ENCODE data around the gene HDAC9.

The HDAC9 gene

GRCh38 chr7:18558503-18558902 is 63.0 kb downstream of the HDAC9 start:
- no peak for DNase-seq (ENCODE audit: low spot score)

- DNase-seq (ENCODE audit: low spot score) = no peak
Observed at GRCh38 chr7:18558910-18559309, 63.4 kb downstream of the HDAC9 start.

DNA sequence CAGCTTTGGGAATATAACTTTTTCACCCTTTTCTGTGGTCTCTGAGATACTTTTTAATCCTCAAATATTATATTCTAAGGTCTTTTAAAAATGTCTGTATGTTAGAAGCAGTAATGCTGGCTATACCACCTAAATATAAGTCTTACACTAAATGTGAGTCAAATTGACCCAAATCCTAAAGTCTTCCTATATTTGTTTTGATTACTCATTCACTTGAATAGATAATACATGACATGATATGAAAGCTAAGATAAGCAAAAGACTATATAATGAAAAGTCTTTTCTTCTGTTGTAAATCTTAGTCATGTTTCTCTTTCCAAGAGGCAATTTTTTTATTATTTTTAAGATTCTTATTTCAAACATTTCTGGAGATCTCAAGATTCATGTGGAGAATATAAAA is 64.2 kb downstream of the HDAC9 start:
- DNase-seq (ENCODE audit: low spot score) = no peak

GRCh38 chr7:18564779-18565178 is 69.2 kb downstream of the HDAC9 start:
- no peak for DNase-seq (ENCODE audit: low spot score)

- no peak for DNase-seq (ENCODE audit: low spot score)
Observed at GRCh38 chr7:18565337-18565736, 69.8 kb downstream of the HDAC9 start.

DNA sequence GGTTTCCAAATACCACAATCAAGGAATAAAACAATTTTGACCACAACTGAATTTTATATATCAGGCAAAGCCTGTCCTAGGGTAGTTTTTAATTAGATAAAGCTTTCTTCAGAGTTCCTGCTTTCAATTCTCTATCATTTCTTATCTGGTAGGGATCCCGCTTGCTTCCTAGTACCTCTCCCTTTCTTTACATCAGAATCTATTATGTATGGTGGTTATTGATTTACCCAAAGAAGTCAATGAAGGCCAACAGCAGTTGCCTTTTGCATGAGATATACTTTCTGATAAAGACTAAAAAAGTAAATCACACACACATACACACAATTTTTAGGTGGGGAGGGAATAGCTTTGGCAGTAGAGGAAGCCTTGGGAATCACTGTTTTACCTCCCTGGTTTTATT is 70.7 kb downstream of the HDAC9 start:
- DNase-seq (ENCODE audit: low spot score) = no peak

- DNase-seq (ENCODE audit: low spot score) = peak; percentile 74
Observed at GRCh38 chr7:18566829-18567228, 71.3 kb downstream of the HDAC9 start.

GRCh38 chr7:18570441-18570840 is 74.9 kb downstream of the HDAC9 start:
- DNase-seq (ENCODE audit: low spot score) = no peak

- DNase-seq (ENCODE audit: low spot score) = no peak
Observed at GRCh38 chr7:18570890-18571478, 75.4 kb downstream of the HDAC9 start.

DNA sequence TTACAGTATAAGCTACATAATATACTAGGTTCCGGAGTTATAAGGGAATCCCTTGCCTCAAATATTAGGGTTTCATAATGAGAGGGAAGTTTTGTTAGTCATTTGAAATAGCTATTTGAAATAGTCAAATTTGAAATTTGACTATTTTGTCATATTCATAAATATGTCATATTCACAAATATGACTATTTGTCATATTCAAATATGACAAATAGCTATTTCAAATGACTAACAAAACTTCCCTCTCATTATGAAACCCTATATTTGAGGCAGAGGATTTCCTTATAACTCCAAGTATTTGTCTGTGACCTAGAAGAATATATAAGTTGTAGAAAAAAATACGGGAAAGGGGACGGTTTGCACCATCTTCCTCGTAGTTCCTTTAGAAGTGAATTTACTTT is 76.6 kb downstream of the HDAC9 start:
- DNase-seq (ENCODE audit: low spot score) = no peak

- DNase-seq (ENCODE audit: low spot score) = no peak
Observed at GRCh38 chr7:18572885-18573284, 77.3 kb downstream of the HDAC9 start.

- DNase-seq (ENCODE audit: low spot score) = peak; percentile 30
Observed at GRCh38 chr7:18573410-18574234, 78.1 kb downstream of the HDAC9 start.

DNA sequence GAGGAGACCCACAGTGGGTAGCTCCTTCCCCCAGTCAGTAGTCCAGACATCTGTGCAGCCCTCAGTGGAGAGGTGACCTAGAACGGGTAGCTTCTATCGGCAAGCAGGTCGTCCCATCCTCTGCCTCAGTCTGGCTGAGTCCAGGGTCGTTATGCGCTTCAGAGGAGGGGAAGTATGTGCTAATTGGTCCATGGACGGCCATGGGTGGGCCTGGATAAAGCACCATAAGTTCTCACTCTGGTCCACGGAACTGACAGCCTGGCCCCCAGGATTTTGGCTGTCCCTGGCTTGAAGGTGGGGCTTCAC is 78.6 kb downstream of the HDAC9 start:
- DNase-seq (ENCODE audit: low spot score) = no peak

GRCh38 chr7:18574676-18575075 is 79.1 kb downstream of the HDAC9 start:
- DNase-seq (ENCODE audit: low spot score) = no peak

DNA sequence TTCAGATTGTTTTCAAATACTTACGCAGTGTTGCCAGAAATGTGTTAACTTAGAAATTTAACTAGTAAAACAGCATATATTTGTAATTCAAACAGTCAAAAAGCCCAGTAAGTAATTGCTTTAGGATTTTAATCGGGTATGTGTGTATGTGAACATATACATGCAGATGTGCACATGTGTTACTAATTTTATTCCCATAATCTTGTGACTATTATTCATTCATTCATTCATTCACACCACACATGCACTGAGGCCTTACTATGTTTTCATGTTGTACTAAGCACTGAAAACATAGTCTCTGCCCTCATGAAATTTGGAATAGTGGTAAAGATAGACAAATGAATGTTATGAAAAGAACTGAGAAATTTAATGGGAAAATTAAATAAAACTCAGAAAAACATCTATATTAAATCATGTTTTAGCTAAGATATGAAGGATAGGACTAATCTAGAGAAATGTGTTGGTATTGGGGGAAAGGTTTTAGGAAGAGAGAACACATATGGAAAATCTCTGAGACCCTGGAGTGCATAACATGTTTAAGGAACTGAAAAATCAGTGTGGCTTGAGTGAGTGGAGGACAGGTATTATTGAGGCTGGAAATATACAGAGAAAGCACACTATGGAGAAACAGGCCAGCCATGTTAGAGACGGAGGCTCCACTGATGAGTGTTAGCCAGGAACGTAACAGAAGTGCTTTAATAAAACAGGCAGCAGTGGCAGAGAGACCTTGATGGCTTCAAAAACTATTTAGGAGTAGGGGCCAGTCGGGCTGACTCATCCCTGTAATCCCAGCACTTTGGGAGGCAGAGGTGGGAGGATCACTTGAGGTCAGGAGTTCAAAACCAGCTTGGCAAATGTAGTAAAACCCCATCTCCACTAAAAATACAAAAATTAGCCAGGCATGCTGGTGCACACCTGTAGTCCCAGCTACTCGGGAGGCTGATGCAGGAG is 80.3 kb downstream of the HDAC9 start:
- no peak for DNase-seq (ENCODE audit: low spot score)

- no peak for DNase-seq (ENCODE audit: low spot score)
Observed at GRCh38 chr7:18577096-18577771, 81.7 kb downstream of the HDAC9 start.

DNA sequence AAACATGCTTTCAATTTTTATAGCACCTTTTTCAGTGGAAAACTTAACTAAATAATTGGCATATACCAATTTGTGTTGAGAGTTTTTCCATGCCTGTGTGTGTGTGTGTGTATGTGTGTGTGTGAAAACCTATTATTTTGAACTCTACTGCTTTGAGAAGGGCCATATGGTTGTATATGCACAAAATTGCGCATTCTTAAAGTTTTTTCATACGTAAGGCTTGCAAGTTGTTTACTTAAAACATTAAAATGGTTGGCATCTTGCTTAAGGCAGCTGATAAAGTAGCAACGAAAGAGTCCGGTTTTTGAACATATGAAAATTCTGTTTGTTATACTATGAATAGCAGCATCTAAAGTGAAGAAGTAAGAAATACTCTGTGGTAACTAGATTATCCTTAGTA is 84.1 kb downstream of the HDAC9 start:
- DNase-seq (ENCODE audit: low spot score) = no peak

DNA sequence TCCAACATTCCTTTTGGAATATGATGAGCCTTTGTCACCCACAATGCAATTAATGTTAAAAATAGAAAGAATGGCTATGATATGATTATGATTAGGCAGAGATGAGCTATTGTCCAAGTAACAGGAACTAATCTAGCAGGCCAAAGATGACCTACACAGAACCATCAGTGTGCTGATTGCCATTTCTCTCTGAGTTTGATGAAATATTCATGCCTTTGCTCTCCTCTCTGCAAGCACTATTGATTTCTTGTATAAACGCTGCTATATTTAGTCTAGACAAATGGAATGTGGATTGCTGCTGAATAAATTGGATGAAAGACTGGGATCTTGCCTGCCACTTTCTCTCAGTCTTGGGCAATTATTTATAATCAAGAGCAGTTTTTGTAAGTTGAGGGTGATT is 85.4 kb downstream of the HDAC9 start:
- DNase-seq (ENCODE audit: low spot score) = no peak

GRCh38 chr7:18583305-18583704 is 87.8 kb downstream of the HDAC9 start:
- DNase-seq (ENCODE audit: low spot score) = no peak

GRCh38 chr7:18590241-18590640 is 94.7 kb downstream of the HDAC9 start:
- DNase-seq (ENCODE audit: low spot score) = no peak

DNA sequence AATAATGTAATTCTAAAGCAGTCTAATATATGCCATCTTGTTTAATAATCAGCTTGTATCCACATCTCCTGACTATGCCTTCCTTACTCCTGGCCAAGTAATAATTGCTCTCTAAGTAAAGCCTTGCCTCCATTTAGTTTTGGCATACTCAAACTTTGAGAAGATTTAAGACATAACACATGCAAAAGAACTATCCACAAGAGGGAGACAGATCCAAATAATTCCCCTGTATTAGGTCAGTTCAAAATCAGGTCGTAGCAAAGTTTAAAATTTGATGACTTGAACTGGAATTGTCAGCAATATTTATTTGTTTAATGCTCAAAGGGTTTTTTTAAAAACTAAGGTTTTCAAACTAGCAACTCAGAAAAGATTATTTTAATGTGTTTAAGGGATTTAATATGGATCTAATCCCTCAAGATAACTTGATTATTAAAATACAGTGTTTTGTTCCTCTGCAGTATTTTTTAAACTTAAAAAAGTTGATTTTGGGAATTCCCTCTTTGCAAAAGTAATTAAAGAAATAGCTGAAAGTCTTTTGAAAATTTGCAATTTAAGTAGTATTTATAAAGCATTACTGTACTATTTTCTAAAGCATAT is 95.3 kb downstream of the HDAC9 start:
- DNase-seq (ENCODE audit: low spot score) = no peak
